Type B pancreatic cell (in vitro differentiated cells): ENCODE results near the gene POLR3GL. TPM values are rescaled to one million over a fixed set of nuclear protein-coding genes. Genes with fewer than 3 reads are reported as not detected.

Experiments used
- DNase-seq: peaks from one replicate; pipeline ENCODE4 v3.0.0; 2021; ENCODE audit warnings: mixed read lengths; ENCODE audit not compliant: unreplicated experiment; ENCODE audit errors: extremely low spot score
- H3K27ac Mint-ChIP-seq: 2 replicates; pipeline ENCODE4 v1.8.0; 2021; ENCODE audit warnings: mild to moderate bottlenecking, mixed read lengths
- H3K27me3 Mint-ChIP-seq: 2 replicates; pipeline ENCODE4 v1.8.0; 2021; ENCODE audit warnings: mixed read lengths
- H3K36me3 Mint-ChIP-seq: 2 replicates; pipeline ENCODE4 v1.8.0; 2021; ENCODE audit warnings: mixed read lengths
- H3K4me1 Mint-ChIP-seq: one replicate; pipeline ENCODE4 v1.8.0; 2021; ENCODE audit warnings: mixed read lengths; ENCODE audit not compliant: unreplicated experiment
- H3K4me3 Mint-ChIP-seq: 2 replicates; pipeline ENCODE4 v1.8.0; 2021; ENCODE audit warnings: mild to moderate bottlenecking, mixed read lengths
- H3K9me3 Mint-ChIP-seq: 2 replicates; pipeline ENCODE4 v1.8.0; 2021; ENCODE audit warnings: mixed read lengths
- total RNA-seq: library from RNA; stranded (reverse); gene quantifications from 2 replicates; pipeline ENCODE4 v1.2.1, GENCODE V29; 2021; ENCODE audit warnings: low replicate concordance
- TF ChIP-seq, protein P1 (sequence below): fragments of 200-600 bp; sonication (generic); conservative IDR thresholded peaks from 2 replicates; pipeline ENCODE4 v1.5.0; 2021; ENCODE audit warnings: antibody characterized with exemption, mild to moderate bottlenecking

Gene POLR3GL
- total RNA-seq, 1 donor from 2014 or later, result 14.1 TPM

DNA sequence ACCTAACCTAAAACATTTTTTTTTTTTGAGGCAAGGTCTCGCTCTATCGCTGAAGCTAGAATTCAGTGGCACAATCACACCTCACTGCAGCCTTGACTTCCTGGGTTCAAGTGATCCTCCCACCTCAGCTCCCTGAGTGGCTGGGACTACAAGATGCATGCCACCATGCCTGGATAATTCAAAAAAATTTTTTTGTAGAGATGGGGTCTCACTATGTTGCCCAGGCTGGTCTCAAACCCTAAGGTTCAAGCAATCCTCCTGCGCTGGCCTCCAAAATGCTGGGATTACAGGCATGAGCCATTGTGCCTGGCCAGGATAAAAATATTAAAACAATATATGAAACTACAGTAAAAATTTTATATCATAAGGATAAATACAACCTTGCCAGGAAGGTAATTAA, 11.6 kb upstream of the POLR3GL start:
- H3K27me3 Mint-ChIP-seq, result peaks cover 39% of the 10 kb centered on the region

DNA sequence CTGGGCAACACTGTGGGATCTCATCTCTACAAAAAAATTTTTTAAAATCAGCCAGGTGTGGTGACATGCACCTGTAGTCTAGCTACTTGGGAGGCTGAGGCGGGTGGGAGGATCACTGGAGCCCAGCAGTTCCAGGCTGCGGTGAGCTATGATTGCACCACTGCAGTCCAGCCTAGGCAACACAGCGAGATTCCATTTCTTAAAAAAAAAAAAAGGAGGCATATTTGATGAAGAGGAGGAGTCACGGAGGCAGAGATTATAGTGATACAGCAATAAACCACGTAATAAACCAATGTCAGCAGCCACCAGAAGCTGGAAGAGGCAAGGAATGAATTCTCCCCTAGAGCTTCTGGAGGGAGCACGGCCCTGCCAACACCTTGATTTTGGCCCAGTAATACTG, 10.6 kb upstream of the POLR3GL start:
- Mint-ChIP-seq H3K4me3 (no peak overlapping the region), H3K4me1 (peaks cover 26% of the 10 kb centered on the region), H3K9me3 (no peaks in the 10 kb centered on the region), H3K36me3 (no peaks in the 10 kb centered on the region), H3K27me3 (peaks cover 49% of the 10 kb centered on the region), H3K27ac (no peak overlapping the region)
- DNase-seq, result no peak
- TF ChIP-seq, protein P1, sequence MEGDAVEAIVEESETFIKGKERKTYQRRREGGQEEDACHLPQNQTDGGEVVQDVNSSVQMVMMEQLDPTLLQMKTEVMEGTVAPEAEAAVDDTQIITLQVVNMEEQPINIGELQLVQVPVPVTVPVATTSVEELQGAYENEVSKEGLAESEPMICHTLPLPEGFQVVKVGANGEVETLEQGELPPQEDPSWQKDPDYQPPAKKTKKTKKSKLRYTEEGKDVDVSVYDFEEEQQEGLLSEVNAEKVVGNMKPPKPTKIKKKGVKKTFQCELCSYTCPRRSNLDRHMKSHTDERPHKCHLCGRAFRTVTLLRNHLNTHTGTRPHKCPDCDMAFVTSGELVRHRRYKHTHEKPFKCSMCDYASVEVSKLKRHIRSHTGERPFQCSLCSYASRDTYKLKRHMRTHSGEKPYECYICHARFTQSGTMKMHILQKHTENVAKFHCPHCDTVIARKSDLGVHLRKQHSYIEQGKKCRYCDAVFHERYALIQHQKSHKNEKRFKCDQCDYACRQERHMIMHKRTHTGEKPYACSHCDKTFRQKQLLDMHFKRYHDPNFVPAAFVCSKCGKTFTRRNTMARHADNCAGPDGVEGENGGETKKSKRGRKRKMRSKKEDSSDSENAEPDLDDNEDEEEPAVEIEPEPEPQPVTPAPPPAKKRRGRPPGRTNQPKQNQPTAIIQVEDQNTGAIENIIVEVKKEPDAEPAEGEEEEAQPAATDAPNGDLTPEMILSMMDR, result no peak

More for the DNA sequence above, 11.6 kb upstream of the POLR3GL start:
- Mint-ChIP-seq H3K27ac (no peak overlapping the region), H3K4me3 (no peak overlapping the region), H3K9me3 (no peaks in the 10 kb centered on the region), H3K4me1 (peaks cover 19% of the 10 kb centered on the region), H3K36me3 (no peaks in the 10 kb centered on the region)
- no peak for DNase-seq
- TF ChIP-seq, protein P1, result no peak

DNA sequence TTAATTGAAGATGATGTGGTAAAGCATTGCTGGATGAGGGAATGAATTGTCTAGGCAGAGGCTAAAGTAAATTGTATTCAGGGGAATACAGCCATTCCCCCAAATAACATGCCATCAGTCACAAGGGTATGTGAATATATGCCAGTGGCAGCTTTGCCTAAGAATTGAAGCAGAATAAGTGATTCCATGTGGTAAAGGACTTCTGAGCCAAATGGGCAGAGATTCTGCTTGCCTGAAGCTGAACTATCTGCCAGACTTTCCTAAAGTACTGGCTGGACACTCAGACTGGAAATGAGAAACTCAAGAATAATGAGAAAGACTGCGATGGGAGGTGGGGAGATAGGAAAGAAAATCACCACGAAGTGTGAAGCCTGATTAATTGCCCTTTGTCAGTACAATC, 9.1 kb upstream of the POLR3GL start:
- Mint-ChIP-seq H3K4me1 (peaks cover 31% of the 10 kb centered on the region), H3K9me3 (no peaks in the 10 kb centered on the region), H3K36me3 (no peaks in the 10 kb centered on the region), H3K4me3 (peak overlapping the region; percentile 2), H3K27ac (no peak overlapping the region), H3K27me3 (peaks cover 62% of the 10 kb centered on the region)
- no peak for DNase-seq
- TF ChIP-seq, protein P1, result no peak

DNA sequence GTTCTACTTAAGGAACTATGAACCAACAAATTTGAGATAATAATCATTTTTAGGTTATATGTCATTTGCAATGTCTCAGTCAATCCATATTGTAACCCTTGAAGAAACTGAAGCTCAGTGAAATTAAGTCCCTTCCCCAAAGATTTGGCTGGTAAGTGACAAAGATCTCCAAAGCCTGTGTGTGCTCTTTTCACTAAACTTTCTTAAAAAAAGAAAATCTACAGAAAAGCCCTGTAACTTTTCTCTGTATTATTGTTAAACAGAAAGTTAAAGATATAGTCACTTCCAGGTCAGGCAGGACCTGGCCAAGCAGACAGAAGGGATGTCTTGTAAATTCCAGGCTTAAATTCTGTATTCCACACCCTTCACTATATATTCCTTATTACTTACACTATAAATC, 8.1 kb upstream of the POLR3GL start:
- H3K36me3 Mint-ChIP-seq, result no peaks in the 10 kb centered on the region
- TF ChIP-seq, protein P1, result no peak

DNA sequence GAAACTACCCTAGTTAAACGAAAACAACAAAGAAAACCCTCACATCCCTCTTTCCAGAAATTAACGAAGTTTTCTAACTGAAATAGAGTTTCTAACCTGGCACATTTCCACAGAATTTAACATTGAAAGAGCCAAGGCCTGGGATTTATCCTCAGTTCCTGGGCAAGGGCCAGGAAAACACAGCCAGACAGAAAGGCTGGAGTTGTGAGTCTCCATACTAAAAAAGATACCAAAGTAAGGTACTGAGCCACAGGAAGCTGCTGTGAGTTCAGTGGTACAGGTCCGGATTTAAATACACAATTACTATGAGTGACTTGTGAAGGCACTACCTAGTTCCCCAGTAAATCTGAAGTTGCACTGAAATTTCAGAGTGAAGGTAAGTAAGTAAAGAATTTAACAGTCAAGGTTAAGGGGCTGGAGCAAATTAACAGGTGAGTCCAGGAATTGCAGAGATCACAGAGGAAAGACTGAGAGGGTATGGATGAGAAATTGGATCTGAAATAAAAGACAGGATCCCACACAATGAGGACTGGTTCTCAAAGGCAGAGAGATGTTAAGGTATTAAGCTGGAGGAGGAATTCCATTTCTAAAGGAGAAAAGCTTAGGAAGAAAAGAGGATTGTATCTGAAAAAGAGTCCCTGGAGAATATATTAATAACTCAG, 7.6 kb upstream of the POLR3GL start:
- Mint-ChIP-seq H3K27ac (no peak overlapping the region), H3K27me3 (peaks cover 76% of the 10 kb centered on the region), H3K4me3 (peak overlapping the region; percentile 86), H3K9me3 (no peaks in the 10 kb centered on the region), H3K4me1 (peaks cover 33% of the 10 kb centered on the region), H3K36me3 (no peaks in the 10 kb centered on the region)
- TF ChIP-seq, protein P1, result no peak
- DNase-seq, result no peak

More for the DNA sequence above, 8.1 kb upstream of the POLR3GL start:
- Mint-ChIP-seq H3K27me3 (peaks cover 71% of the 10 kb centered on the region), H3K27ac (no peak overlapping the region), H3K4me3 (peak overlapping the region; percentile 86), H3K9me3 (no peaks in the 10 kb centered on the region), H3K4me1 (peaks cover 31% of the 10 kb centered on the region)
- DNase-seq, result no peak
